Mesothelial cell of epicardium (in vitro differentiated cells): Measurements from ENCODE around the gene ACADSB. TPM values are rescaled to one million over a fixed set of nuclear protein-coding genes. Genes with fewer than 3 reads are reported as not detected.
A peak's percentile ranks its signal among the peaks of the same experiment; 100 is the strongest.

ENCODE experiments used
- DNase-seq, 2 experiments: peaks; one replicate each; pipeline ENCODE4 v3.0.0; 2021; ENCODE audit warnings: low spot score in 2 of 2; ENCODE audit not compliant: unreplicated experiment in 2 of 2
- H3K27ac Mint-ChIP-seq: 2 replicates; pipeline ENCODE4 v1.8.0; 2021; ENCODE audit warnings: mixed read lengths
- H3K27me3 Mint-ChIP-seq: 2 replicates; pipeline ENCODE4 v1.8.0; 2021; ENCODE audit warnings: low read depth, mixed read lengths
- H3K36me3 Mint-ChIP-seq: 2 replicates; pipeline ENCODE4 v1.8.0; 2021; ENCODE audit warnings: mixed read lengths
- H3K4me1 Mint-ChIP-seq: 2 replicates; pipeline ENCODE4 v1.8.0; 2021; ENCODE audit warnings: mixed read lengths
- H3K4me3 Mint-ChIP-seq: 2 replicates; pipeline ENCODE4 v1.8.0; 2021; ENCODE audit warnings: mild to moderate bottlenecking, moderate library complexity, mixed read lengths
- H3K9me3 Mint-ChIP-seq: 2 replicates; pipeline ENCODE4 v1.8.0; 2021; ENCODE audit warnings: mixed read lengths
- CTCF ChIP-seq: fragments of 200-600 bp; sonication (generic); IDR thresholded peaks from one replicate; pipeline ENCODE4 v1.5.0; 2021; ENCODE audit warnings: antibody characterized with exemption; ENCODE audit not compliant: unreplicated experiment
- total RNA-seq: library from RNA; stranded (reverse); gene quantifications from 3 replicates; pipeline ENCODE4 v1.2.1, GENCODE V29; 2021

ACADSB gene
- total RNA-seq, 1 donor from 2014 or later, result 21.3 TPM

GRCh38 chr10:123042708-123043408 lies 34.1 kb downstream of the ACADSB start:
- no peak overlapping the region for H3K27ac Mint-ChIP-seq
- H3K27me3 Mint-ChIP-seq, result no peaks in the 10 kb centered on the region
- no peak for DNase-seq
- no peak overlapping the region for H3K4me3 Mint-ChIP-seq
- H3K36me3 Mint-ChIP-seq, result peaks cover 4% of the 10 kb centered on the region
- H3K9me3 Mint-ChIP-seq, result no peaks in the 10 kb centered on the region
- no peaks in the 10 kb centered on the region for H3K4me1 Mint-ChIP-seq
- no peak for TF ChIP-seq CTCF

GRCh38 chr10:123043409-123043925 lies 34.7 kb downstream of the ACADSB start:
- no peak overlapping the region for H3K27ac Mint-ChIP-seq
- H3K4me1 Mint-ChIP-seq, result no peaks in the 10 kb centered on the region
- peak in 1 of 2 experiments; percentile 48 for DNase-seq
- peaks cover 9% of the 10 kb centered on the region for H3K36me3 Mint-ChIP-seq
- no peaks in the 10 kb centered on the region for H3K9me3 Mint-ChIP-seq
- H3K4me3 Mint-ChIP-seq, result no peak overlapping the region
- peak; percentile 58 for TF ChIP-seq CTCF
- H3K27me3 Mint-ChIP-seq, result no peaks in the 10 kb centered on the region

- Mint-ChIP-seq H3K27ac (no peak overlapping the region), H3K9me3 (peaks cover 2% of the 10 kb centered on the region), H3K36me3 (peaks cover 13% of the 10 kb centered on the region), H3K27me3 (no peaks in the 10 kb centered on the region), H3K4me1 (no peaks in the 10 kb centered on the region), H3K4me3 (no peak overlapping the region)
- no peak for TF ChIP-seq CTCF
- no peak for DNase-seq
Observed at GRCh38 chr10:123044391-123044790, 35.6 kb downstream of the ACADSB start.

GRCh38 chr10:123045961-123046731 lies 37.3 kb downstream of the ACADSB start:
- TF ChIP-seq CTCF, result no peak
- Mint-ChIP-seq H3K27me3 (no peaks in the 10 kb centered on the region), H3K27ac (no peak overlapping the region), H3K36me3 (peaks cover 25% of the 10 kb centered on the region), H3K4me3 (no peak overlapping the region), H3K9me3 (peaks cover 6% of the 10 kb centered on the region), H3K4me1 (no peaks in the 10 kb centered on the region)
- DNase-seq, result no peak

GRCh38 chr10:123057968-123058367 lies 49.2 kb downstream of the ACADSB start:
- no peaks in the 10 kb centered on the region for H3K9me3 Mint-ChIP-seq
- peaks cover 16% of the 10 kb centered on the region for H3K36me3 Mint-ChIP-seq
- peaks cover 11% of the 10 kb centered on the region for H3K27me3 Mint-ChIP-seq
- H3K27ac Mint-ChIP-seq, result no peak overlapping the region
- DNase-seq, result no peak
- no peak overlapping the region for H3K4me3 Mint-ChIP-seq
- no peaks in the 10 kb centered on the region for H3K4me1 Mint-ChIP-seq
- TF ChIP-seq CTCF, result no peak
